C1 segment of cervical spinal cord (tissue), 14 donors: ENCODE measurements around the gene MBOAT1.
A peak's percentile ranks its signal among the peaks of the same experiment; 100 is the strongest.
"Not testable (repeated sequence)": the region's sequence is repeated elsewhere in the genome, so short reads cannot be mapped to it uniquely, and the experiment has no call there.

Experiments
- DNase-seq, 14 donors: peaks; one replicate each; lab custom pipeline; 2025; lab: John Stamatoyannopoulos, UW

MBOAT1 gene

GRCh38 chr6:20212392-20213111 lies at the start of gene MBOAT1:
TSS of gene MBOAT1 (minus strand) at chr6:20212469. CDS start at chr6:20212234, 235 bp downstream.
- DNase-seq: peak in 13 of 14 donors; percentile 4 to 89 (median 74)

GRCh38 chr6:20261685-20262084 lies 49.4 kb upstream of the MBOAT1 start:
- no peak for DNase-seq

DNA sequence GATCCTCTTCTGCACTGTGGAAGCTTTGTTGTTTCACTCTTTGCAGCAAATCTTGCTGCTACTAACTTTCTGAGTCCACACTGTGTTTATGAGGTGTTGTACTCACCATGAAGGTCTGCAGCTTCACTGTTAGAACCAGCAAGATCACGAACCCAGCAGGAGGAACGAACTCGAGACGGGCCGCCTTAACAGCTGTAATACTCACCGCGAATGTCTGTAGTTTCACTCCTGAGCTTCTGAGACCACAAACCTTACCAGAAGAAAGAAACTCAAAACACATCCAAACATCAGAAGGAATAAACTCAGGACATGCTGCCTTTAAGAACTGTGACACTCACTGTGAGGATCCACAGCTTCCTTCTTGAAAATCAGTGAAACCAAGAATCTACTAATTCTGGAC lies 48.1 kb upstream of the MBOAT1 start:
- DNase-seq: no peak

DNA sequence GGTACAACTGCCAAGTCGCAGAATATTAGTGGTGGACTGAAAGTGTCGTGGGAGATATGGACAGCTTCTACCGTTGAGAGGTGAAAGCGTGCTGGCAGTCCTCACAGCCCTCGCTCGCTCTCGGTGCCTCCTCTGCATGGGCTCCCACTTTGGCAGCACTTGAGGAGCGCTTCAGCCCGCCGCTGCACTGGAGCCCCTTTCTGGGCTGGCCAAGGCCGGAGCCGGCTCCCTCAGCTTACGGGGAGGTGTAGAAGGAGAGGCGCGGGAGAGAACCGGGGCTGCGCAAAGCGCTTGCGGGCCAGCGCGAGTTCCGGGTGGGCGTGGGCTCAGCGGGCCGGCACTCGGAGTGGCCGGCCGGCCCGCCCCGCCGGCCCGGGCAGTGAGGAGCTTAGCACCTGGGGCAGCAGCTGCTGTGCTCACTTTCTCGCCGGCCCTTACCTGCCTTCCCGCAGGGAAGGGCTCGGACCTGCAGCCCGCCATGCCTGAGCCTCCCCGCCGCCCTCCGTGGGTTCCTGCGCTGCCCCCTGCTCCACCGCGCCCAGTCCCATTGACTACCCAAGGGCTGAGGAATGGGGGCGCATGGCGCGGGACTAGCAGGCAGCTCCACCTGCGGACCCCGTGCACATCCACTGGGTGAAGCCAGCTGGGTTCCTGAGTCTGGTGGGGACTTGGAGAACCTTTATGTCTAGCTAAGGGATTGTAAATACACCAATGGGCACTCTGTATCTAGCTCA lies 47.2 kb upstream of the MBOAT1 start:
- DNase-seq: no peak

DNA sequence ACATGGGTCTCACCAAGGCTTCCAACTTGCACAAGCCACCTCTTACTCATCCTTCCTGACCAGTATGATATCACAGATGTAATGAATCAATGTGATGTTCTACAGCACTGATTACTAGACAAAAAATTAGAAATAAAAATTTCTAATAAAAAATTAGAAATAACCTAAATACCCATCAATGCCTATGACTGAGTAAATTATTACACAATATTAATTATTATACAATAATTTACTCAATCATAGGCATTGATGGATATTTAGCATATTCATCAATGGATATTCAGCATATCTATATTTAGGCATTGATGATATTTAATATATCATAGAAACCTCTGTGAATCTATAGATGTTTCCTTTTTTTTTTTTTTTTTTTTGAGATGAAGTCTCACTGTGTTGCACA lies 43.2 kb upstream of the MBOAT1 start:
- no peak for DNase-seq

DNA sequence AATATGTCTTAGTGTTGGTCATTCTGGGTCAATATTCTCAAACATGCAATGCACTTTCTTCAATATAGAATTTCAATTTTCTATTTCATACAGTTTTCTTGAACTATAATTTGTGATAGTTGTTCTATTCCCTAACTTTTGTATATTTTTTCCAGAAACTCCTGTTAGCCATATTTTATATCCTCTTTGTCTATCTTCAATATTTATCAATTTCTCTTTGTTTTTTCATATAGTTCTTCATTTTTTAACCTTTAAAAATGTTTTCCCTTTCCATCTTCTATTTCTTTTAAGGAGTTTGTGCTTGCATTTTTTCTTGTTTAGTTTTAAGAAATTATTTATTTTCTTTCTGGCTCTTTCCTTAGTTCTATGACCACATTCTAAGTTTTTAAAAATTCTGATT lies 42.0 kb upstream of the MBOAT1 start:
- no peak for DNase-seq

DNA sequence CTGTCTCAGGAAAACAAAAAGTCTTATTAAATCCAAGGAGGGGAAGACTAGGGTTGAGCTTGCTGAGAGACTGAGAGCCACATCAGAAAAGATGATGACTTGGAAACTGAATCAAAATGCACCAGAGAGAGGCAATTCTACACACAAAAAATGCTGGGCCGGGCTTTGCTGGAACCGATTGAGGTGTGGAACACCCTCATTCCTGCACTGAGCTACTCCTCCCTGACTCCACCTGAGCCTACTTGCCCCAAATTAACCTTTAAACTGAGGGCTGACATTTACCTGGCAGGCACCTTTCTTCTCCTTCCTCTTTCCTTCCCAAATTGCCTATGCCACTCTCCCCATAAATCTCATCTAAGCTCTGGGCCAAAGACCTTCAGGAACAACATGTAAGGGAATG lies 40.8 kb upstream of the MBOAT1 start:
- no peak for DNase-seq

- no peak for DNase-seq
Observed at GRCh38 chr6:20252311-20252710, 40.0 kb upstream of the MBOAT1 start.

DNA sequence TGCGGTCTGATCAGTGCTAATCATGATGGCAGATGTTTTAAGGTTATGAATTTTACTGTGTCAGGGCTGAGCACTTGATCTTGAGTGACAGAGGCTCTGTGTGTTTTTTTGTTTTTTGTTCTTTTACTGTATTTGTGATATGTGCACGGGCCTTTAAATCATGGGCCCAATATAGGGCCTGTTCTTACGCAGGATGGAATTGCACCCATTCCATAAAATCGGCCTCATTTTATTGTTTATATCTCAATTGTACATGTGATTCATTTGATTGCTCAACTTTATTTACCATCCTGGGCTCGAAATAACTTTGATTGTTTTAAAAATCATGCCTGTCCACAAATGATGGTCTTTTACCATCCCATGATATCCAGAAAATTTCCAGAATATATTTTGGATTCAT lies 39.3 kb upstream of the MBOAT1 start:
- DNase-seq: no peak

- no peak for DNase-seq
Observed at GRCh38 chr6:20246125-20246524, 33.9 kb upstream of the MBOAT1 start.

GRCh38 chr6:20244807-20245681 lies 32.8 kb upstream of the MBOAT1 start:
- not testable (repeated sequence) for DNase-seq

- DNase-seq: no peak
Observed at GRCh38 chr6:20243288-20243687, 31.0 kb upstream of the MBOAT1 start.

DNA sequence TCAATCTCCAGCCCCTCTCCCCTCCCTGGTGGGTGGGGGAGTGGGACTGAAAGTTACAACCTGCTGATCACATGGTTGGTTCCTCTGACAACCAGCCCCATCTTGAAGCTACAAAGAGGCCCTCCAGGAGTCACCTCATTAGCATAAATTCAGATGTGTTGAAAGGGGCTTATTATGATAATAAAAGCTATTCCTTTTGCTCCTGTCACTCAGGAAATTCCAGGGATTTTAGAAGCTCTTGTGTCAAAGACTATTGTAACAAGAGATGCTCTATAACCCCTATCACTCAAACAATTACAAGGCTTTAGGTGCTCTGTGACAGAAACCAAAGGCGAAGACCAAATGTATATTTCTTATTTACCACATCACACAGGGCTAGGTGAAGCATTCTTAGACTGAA lies 30.1 kb upstream of the MBOAT1 start:
- DNase-seq: no peak

- no peak for DNase-seq
Observed at GRCh38 chr6:20241102-20241501, 28.8 kb upstream of the MBOAT1 start.

- no peak for DNase-seq
Observed at GRCh38 chr6:20238688-20239587, 26.7 kb upstream of the MBOAT1 start.

DNA sequence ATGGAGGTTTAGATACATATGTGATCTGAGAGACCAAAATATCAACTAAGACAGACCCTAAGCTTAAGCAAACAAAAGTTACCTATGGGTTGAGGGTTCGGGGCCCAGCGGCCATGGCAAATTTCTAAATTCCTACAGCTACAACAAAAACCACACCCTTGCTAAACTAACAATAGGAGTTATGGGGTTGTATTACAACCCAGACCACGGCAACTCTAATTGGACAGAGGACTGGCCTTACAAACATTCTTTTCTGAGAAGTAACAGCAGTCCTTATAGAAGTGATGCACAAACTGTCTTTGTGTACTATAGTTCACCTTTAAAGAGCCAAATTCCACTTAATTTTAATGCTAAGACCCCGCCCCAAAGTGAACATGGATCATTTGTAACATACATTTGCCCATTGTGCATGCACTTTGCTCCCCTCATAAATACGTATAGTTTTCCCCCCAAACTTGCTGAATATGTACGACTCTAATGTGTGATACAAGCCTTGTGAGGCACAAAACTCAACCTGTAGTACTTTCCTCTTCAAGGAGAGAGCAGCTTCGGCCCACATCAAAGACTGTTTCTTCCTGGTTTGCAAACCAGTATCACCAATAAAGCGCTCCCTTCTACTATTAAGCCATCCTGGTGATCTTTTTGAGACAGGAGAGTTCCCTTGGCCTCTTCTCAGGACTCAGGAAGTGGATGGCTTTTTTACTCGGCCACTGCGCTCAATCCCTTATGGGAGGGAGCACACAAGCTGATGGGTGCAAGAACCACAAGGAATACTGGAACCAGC lies 25.6 kb upstream of the MBOAT1 start:
- no peak for DNase-seq

DNA sequence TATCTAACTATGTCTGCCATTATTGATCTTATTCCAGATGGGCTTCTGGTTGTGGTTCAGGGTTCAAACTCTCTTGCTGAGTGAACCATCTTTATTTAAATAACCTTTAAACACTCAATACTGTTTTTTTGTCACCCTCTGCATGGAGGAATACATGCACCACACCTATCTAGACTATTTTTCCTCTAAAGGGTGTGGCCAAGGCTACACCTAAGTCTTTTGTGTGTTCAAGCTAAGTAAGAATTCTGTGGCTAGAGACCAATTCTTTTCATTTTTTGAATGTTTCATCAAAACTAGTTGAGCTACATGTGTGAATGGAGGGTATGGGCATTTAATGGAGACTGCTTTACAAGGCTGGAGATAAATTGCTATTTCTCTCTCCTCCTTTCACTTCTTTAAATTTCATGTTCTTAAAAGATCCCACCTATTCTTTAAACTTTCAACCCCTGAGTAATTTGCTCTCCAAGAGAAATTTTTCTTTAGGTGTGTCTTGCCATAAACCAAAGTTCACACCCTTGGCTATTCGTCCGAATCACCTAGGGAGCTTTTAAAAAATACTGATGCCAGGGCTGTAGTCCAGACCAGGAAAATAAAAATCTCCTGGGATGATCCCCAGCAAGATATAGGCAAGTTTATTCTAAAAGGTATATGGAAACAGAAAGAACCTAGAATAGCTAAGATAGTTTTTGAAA lies 24.8 kb upstream of the MBOAT1 start:
- DNase-seq: no peak

DNA sequence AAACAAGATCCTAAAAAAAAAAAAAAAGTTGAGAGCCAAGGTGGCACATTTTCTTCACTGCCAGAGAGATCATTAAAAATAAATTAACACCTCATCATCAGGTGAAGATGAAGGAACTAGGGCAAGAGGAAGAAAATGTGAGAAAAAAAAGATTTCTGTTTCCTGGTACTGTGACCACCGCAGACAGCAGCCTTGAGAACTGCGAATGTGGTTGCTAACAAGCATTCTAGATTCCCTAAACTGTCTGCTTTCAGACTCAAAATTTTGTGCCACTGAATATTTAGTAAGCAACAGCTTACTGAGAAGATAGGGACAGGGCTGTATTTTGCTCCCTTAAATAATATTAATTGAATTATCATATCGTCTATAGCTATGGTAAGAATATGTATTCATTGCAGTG lies 24.1 kb upstream of the MBOAT1 start:
- no peak for DNase-seq

GRCh38 chr6:20235041-20235440 lies 22.8 kb upstream of the MBOAT1 start:
- DNase-seq: no peak

- no peak for DNase-seq
Observed at GRCh38 chr6:20234136-20234535, 21.9 kb upstream of the MBOAT1 start.
